Neural crest cell (in vitro differentiated cells): ENCODE data around the gene C6orf120. TPM values are rescaled to one million over a fixed set of nuclear protein-coding genes. Genes with fewer than 3 reads are reported as not detected.

Source experiments
- DNase-seq: peaks from one replicate; pipeline ENCODE4 v3.0.0; 2021; ENCODE audit warnings: low read depth, mixed read lengths, low spot score
- H3K27ac Mint-ChIP-seq: one replicate; pipeline ENCODE4 v1.8.0; 2021; ENCODE audit warnings: mild to moderate bottlenecking, mixed read lengths; ENCODE audit not compliant: unreplicated experiment
- H3K27me3 Mint-ChIP-seq: 2 replicates; pipeline ENCODE4 v1.8.0; 2021; ENCODE audit warnings: low read depth, mild to moderate bottlenecking, mixed read lengths
- H3K36me3 Mint-ChIP-seq: 2 replicates; pipeline ENCODE4 v1.8.0; 2021; ENCODE audit warnings: low read depth, mild to moderate bottlenecking, mixed read lengths
- H3K4me1 Mint-ChIP-seq: 2 replicates; pipeline ENCODE4 v1.8.0; 2021; ENCODE audit warnings: mixed read lengths
- H3K4me3 Mint-ChIP-seq: one replicate; pipeline ENCODE4 v1.8.0; 2021; ENCODE audit warnings: mild to moderate bottlenecking, mixed read lengths
- H3K9me3 Mint-ChIP-seq: 2 replicates; pipeline ENCODE4 v1.8.0; 2021; ENCODE audit warnings: mixed read lengths
- total RNA-seq: library from RNA; stranded (reverse); gene quantifications from 2 replicates; pipeline ENCODE4 v1.2.1, GENCODE V29; 2021
- TF ChIP-seq, protein P1 (sequence below): fragments of 200-600 bp; sonication (generic); conservative IDR thresholded peaks from 2 replicates; pipeline ENCODE4 v1.5.0; 2021; ENCODE audit warnings: antibody characterized with exemption, mild to moderate bottlenecking

The C6orf120 gene
- total RNA-seq, 1 donor from 2014 or later, result 28.7 TPM

DNA sequence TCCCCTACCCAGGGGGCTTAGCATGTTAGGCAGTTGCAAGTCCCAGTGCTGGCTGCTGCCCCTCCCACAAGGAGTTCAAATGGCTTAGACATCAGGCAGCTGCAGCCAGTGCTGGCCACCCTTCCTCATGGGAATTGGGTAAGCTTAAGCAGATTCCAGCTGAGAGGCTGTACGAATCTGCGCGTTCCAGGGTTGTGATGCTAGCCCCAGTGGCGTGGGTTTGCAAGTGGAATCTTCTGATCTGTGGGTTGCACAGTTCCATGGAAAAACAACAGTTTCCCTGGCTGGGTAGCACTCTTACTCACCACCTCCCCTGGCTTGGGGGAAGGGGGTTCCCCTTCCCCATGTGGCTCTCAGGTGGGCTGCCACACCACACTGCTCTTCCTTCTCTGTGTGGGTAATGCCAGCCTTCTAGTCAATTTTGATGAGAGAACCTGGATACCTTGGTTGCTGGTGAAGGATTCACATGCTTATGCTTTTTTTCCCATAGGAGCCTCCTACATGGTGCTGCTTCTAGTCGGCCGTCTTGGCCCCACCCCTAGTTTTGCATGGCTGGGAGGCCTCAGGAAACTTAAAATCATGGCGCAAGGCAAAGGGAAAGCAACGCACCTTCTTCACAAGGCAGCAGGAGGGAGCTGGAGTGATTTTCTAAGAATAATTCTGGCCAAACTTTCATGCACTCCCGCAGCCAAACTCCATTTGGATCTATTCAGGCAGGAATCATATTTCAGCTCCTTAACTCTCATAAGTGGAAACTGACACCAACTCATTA is 36.5 kb downstream of the C6orf120 start:
- Mint-ChIP-seq H3K27ac (no peak overlapping the region), H3K4me3 (no peak overlapping the region), H3K9me3 (no peaks in the 10 kb centered on the region), H3K4me1 (no peaks in the 10 kb centered on the region), H3K27me3 (no peaks in the 10 kb centered on the region), H3K36me3 (peaks cover 2% of the 10 kb centered on the region)
- TF ChIP-seq, protein P1, sequence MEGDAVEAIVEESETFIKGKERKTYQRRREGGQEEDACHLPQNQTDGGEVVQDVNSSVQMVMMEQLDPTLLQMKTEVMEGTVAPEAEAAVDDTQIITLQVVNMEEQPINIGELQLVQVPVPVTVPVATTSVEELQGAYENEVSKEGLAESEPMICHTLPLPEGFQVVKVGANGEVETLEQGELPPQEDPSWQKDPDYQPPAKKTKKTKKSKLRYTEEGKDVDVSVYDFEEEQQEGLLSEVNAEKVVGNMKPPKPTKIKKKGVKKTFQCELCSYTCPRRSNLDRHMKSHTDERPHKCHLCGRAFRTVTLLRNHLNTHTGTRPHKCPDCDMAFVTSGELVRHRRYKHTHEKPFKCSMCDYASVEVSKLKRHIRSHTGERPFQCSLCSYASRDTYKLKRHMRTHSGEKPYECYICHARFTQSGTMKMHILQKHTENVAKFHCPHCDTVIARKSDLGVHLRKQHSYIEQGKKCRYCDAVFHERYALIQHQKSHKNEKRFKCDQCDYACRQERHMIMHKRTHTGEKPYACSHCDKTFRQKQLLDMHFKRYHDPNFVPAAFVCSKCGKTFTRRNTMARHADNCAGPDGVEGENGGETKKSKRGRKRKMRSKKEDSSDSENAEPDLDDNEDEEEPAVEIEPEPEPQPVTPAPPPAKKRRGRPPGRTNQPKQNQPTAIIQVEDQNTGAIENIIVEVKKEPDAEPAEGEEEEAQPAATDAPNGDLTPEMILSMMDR, result no peak
- no peak for DNase-seq

GRCh38 chr6:169738976-169739529 is 37.1 kb downstream of the C6orf120 start:
- Mint-ChIP-seq H3K27me3 (no peaks in the 10 kb centered on the region), H3K9me3 (no peaks in the 10 kb centered on the region), H3K4me3 (no peak overlapping the region), H3K4me1 (no peaks in the 10 kb centered on the region), H3K27ac (no peak overlapping the region), H3K36me3 (peaks cover 2% of the 10 kb centered on the region)
- no peak for DNase-seq
- TF ChIP-seq, protein P1, result no peak

GRCh38 chr6:169741344-169741743 is 39.4 kb downstream of the C6orf120 start:
- TF ChIP-seq, protein P1, result no peak
- peaks cover 2% of the 10 kb centered on the region for H3K36me3 Mint-ChIP-seq
- DNase-seq, result no peak
- no peaks in the 10 kb centered on the region for H3K27me3 Mint-ChIP-seq
- no peaks in the 10 kb centered on the region for H3K9me3 Mint-ChIP-seq
- H3K4me3 Mint-ChIP-seq, result no peak overlapping the region
- H3K4me1 Mint-ChIP-seq, result no peaks in the 10 kb centered on the region
- no peak overlapping the region for H3K27ac Mint-ChIP-seq

DNA sequence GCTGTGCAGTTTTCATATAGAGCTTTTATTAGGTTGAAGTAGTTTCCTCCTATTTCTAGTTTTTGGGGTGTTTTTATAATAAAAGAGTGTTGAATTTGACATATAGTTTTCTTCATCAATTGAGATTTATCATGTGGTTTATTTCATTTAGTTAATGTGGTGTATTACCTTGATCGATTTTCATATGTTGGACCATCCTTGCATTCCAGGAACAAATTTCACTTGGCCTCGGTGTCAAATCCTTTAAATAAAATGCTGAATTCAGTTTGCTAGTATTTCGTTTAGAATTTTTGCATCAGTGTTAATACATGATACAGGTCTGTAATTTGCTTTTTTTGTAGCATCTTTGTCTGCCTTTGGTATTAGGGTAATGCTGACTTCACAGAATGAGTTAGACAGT is 43.5 kb downstream of the C6orf120 start:
- no peaks in the 10 kb centered on the region for H3K27me3 Mint-ChIP-seq
- H3K4me3 Mint-ChIP-seq, result no peak overlapping the region
- DNase-seq, result no peak
- H3K36me3 Mint-ChIP-seq, result peaks cover 10% of the 10 kb centered on the region
- H3K27ac Mint-ChIP-seq, result no peak overlapping the region
- no peaks in the 10 kb centered on the region for H3K9me3 Mint-ChIP-seq
- peaks cover 11% of the 10 kb centered on the region for H3K4me1 Mint-ChIP-seq
- TF ChIP-seq, protein P1, result no peak

- Mint-ChIP-seq H3K27me3 (no peaks in the 10 kb centered on the region), H3K9me3 (no peaks in the 10 kb centered on the region), H3K27ac (no peak overlapping the region), H3K4me1 (peaks cover 20% of the 10 kb centered on the region), H3K36me3 (peaks cover 10% of the 10 kb centered on the region), H3K4me3 (peak overlapping the region; percentile 33)
- no peak for DNase-seq
- TF ChIP-seq, protein P1, result no peak
Measured at GRCh38 chr6:169746556-169746955, 44.6 kb downstream of the C6orf120 start.
